Renal cortical epithelial cell (primary cell): Measurements from ENCODE around the gene FBLN1. TPM values are rescaled to one million over a fixed set of nuclear protein-coding genes. Genes with fewer than 3 reads are reported as not detected.
A peak's percentile ranks its signal among the peaks of the same experiment; 100 is the strongest.
"Not testable (repeated sequence)": the region's sequence is repeated elsewhere in the genome, so short reads cannot be mapped to it uniquely, and the experiment has no call there.

ENCODE experiments used
- DNase-seq: peaks from one replicate; pipeline ENCODE4 v3.0.0-alpha.2; 2011; ENCODE audit warnings: low read depth
- total RNA-seq: library from RNA; depleted of rRNA; stranded (reverse); fragments of >200 nt; gene quantifications from 2 replicates; pipeline ENCODE4 v1.2.3, GENCODE V29; 2014

FBLN1 gene, protein sequence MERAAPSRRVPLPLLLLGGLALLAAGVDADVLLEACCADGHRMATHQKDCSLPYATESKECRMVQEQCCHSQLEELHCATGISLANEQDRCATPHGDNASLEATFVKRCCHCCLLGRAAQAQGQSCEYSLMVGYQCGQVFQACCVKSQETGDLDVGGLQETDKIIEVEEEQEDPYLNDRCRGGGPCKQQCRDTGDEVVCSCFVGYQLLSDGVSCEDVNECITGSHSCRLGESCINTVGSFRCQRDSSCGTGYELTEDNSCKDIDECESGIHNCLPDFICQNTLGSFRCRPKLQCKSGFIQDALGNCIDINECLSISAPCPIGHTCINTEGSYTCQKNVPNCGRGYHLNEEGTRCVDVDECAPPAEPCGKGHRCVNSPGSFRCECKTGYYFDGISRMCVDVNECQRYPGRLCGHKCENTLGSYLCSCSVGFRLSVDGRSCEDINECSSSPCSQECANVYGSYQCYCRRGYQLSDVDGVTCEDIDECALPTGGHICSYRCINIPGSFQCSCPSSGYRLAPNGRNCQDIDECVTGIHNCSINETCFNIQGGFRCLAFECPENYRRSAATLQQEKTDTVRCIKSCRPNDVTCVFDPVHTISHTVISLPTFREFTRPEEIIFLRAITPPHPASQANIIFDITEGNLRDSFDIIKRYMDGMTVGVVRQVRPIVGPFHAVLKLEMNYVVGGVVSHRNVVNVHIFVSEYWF
- 17.1 TPM in 1 of 2 replicates, not detected in the other for total RNA-seq

DNA sequence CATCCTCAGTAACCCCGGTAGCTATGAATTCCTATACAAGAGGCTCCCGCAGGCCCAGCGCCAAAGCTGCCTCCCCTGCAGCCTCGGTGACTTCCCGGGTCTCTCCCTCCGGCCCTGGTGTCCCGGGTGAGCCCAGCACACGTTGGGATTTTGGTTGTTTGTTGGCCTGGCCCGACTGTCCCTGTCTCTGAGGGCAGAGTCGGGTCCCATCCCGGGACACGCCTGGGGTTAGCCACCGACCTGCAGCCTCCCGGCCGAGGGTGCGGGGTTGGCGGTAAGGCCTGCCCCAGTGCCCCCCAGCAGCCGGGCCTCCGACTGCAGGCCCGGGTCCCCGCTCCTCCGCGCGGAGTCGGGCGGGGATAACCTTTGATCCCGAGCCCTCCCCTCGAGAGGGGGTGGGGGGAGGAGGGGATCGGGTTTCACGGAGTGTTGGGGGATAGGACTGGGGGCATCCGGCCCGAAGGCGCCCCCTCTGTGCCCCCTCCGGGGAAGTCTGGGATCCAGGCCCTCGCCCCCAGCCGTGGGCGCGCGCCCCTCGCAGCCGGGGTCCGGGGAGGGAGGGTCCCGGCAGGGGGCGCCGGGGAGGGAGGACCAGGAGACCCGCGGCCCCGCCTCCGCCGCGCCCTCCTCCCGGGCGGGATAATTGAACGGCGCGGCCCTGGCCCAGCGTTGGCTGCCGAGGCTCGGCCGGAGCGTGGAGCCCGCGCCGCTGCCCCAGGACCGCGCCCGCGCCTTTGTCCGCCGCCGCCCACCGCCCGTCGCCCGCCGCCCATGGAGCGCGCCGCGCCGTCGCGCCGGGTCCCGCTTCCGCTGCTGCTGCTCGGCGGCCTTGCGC, at the start of gene FBLN1:
Gene FBLN1 (plus strand): TSS at position 669 of the 835 bp plus-strand sequence. CDS start 103 bp downstream, at position 772.
- DNase-seq: no peak

DNA sequence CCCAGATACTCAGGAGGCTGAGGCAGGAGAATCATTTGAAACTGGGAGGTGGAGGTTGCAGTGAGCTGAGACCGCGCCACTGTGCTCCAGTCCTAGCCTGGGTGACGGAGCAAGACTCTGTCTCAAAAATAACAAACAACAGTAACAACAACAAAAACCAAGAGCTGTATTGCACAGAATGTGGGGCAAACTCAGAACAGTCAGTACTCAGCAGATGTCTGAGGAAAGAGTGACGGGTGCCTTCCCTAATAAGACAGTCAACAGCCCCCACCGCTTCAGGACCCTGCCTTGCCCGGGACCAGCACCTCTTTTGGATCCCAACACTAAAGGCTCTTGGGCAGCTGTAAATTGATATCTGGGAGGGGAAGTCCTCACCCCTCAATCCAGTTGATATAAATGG, 48.9 kb upstream of the FBLN1 start:
- DNase-seq: no peak

DNA sequence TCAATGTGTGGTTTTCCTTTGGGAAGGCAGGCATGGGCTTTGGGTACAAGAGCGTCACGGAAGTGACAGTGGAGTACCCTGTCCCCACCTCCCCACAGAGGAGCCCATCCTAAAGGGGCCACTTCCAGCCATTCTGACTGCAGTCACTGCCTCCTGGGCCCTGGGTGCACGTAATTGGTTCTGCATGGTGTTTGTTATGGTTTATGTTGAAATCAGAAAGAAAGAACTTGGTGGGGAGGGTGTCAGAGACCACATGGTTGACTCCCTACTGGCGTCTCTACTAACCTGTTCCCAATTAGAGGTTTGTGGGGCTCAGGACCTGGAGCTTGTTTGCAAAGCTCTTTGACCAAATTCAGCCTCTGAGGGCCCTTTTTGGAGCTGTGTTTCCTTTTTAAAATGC, 48.4 kb upstream of the FBLN1 start:
- no peak for DNase-seq

DNA sequence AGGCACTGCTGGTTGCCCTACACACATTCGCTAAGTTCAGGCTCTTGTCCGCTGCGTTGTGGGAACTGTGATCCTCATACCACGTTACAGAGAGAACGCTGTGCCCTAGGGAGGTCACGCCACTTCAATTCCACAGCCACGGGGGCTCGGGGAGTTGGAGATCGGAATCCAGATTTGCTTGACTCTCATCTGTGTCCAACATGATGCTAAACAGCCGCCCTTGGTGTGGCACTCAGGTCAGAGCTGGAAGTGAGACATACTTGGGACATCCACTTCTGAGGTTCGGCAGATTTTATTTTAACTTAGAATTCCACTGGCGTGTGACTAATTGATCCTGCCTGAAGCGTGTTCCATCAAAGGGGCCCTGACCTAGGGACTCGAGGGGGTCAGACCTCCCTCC, 47.5 kb upstream of the FBLN1 start:
- no peak for DNase-seq

DNA sequence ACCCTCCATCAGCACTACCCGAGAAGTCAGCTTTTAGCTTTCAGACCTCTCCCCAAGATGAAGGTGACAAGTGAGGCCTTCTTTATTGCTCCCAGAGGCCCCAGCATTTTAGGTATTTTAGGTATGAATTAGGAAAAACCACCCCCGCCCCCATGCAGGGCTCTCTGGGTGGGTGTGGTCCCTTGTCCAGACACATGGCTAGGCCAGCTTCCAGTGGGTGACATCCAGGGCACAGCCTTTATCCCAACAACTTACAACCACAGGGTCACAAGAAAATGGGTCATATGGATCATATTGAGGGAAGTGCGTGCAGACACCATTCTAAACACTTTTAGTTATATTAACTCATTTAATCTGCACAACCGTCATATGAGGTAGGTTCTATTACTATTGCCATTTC, 47.1 kb upstream of the FBLN1 start:
- DNase-seq: no peak

DNA sequence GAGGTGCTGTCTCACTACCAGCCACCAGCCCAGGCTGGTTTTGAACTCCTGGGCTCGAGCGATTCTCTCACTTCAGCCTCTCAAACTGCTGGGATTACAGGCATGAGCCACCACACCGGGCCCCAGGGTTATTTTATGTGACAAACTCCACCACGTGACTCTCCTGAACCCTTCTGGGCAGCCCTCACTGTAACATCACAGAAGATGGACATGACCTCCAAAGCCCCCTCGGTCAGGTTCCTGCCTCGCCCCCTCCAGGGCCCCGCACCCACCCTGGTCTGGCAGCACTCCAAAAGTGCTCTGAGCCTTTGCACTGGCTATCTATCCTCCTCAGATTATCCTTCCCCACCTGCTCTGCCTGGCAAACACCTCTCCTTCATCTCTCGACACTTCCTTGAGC, 45.9 kb upstream of the FBLN1 start:
- DNase-seq: no peak

DNA sequence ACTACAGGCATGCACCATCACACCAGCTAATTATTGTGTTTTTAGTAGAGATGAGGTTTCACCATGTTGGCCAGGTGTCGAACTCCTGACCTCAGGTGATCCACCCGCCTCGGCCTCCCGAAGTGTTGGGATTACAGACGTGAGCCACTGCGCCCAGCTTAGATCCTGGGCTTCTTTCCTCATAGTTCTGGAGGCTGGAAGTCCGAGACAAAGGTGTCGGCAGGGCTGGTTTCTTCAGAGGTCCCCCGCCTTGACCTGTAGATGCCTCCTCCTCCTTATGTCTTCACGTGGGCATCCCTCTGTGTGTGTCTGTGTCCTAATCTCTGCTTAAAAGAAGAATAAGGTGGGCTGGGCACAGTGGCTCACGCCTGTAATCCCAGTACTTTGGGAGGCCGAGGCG, 44.2 kb upstream of the FBLN1 start:
- DNase-seq: no peak

DNA sequence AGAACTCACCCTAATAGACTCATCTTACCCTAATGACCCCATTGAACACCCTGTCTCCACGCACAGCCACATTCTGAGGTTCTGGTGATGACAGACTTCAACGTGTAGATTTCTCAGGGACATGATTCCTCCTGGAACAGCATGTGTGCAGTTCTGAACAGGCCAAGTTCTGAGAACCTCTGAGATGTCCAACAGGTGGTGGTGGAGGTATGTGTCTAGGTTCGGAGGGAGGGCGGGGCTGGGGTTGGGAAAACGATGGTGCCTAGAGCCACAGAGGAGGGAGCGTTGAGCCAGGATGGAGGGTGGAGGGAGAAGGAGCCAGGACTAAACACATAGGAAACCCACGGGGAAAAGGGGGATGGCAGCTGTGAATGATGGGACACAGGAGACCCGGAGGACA, 43.4 kb upstream of the FBLN1 start:
- no peak for DNase-seq

DNA sequence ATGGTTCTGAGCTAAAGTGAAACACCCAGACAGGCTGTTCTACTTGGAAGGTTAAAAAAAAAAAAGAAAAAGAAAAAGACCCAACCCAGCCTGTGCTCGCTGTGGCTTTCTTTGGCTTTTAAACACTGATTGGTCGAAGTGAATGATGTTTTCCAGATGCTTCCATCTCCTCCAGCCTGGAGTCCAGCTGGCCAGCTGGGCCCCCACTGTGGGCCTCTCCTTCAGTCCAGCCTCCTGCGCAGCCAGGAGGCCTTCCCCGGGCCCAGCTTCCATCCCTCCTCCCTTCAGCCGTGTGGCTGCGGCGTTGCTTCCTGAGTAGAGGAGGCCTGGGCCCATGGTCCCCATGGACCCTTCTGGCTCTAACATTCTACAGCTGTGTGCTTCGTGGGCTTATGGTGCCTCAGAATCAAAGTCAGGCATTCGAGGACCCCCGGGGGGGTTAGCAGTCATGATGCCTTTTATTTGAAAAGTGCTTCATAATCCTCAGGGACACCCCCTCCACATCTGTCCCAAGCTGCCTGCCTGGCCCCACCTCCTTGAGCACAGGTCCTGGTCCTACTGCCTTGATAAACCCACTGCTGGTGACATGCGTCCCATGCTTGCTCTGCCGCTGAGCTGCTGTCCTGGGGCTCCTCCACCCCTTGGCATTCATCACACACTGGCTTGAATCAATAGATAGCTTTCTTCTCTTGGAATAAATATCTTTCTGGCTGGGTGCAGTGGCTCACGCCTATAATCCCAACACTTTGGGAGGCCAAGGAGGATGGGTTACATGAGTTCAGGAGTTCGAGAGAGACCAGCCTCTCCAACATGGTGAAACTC, 42.2 kb upstream of the FBLN1 start:
- no peak for DNase-seq

DNA sequence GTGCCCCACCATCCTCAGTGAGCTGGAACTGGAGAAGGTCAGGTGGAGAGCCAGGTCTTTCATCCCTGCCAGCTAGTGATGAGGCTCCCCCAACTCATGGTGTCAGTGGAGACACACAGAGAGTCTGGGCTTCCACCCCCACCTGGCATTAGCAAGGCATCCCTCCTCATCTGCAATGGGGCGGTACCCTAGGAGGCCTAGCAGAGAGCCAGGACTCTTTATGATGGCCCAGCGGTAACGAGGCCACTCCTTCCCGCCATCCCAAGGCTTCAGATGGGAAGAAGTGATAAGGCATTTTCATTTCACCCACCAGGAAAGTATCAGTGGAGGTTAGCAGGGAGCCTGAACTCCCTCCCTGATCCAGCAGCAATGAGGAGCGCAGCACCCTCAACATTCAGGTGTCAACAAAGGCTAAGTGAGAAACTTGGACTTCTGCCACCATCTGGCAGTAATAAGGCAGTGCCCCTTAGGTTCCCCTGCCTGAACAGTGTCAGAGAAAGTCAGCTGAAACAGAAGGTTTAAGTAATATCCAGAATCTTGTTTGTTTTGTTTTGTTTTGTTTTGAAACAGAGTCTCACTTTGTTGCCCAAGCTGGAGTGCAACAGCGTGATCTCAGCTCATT, 40.5 kb upstream of the FBLN1 start:
- DNase-seq: no peak

DNA sequence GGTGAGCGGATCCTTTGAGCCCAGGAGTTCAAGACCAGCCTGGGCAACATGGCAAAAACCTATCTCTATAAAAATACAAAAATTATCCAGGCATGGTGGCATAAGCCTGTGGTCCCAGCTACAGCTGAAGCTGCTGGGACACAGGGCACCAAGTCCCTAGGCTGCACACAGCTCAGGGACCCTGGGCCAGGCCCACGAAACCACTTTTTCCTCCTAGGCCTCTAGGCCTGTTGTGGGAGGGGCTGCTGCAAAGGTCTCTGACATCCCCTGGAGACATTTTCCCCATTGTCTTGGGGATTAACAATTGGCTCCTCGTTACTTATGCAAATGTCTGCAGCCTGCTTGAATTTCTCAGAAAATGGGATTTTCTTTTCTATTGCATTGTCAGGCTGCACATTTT, 39.0 kb upstream of the FBLN1 start:
- DNase-seq: not testable (repeated sequence)

DNA sequence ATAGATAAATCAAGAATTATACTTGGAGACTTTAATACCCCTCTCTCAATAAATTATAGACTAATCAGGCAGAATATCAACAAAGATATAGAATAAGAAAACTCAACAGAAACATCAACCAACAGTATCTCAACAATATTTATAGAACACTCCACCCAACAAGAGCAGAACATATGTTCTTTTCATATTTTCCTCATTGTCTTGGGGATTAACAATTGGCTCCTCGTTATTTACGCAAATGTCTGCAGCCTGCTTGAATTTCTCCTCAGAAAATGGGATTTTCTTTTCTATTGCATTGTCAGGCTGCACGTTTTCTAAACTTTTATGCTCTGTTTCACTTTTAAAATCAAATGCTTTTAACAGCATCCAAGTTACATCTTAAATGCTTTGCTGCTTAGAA, 37.0 kb upstream of the FBLN1 start:
- no peak for DNase-seq

DNA sequence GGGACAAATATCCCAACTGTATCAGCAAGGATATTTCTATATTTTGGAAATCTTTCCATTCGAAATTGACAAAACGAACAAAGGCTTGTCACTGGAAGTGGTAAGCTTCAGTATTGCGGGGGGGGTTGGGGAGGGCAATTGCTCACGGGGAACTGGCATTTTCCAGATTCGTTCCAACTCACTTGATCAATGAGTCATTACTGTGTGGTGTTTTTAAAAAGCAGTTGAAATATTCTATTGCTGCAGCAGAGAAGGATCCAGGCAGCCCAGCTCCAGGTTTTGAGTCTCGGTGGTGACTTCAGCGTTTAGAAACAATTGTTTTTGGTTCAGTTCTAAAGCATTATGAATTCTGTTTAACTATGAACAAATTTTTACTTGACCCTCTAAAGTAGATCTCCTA, 33.8 kb upstream of the FBLN1 start:
- peak; percentile 85 for DNase-seq

DNA sequence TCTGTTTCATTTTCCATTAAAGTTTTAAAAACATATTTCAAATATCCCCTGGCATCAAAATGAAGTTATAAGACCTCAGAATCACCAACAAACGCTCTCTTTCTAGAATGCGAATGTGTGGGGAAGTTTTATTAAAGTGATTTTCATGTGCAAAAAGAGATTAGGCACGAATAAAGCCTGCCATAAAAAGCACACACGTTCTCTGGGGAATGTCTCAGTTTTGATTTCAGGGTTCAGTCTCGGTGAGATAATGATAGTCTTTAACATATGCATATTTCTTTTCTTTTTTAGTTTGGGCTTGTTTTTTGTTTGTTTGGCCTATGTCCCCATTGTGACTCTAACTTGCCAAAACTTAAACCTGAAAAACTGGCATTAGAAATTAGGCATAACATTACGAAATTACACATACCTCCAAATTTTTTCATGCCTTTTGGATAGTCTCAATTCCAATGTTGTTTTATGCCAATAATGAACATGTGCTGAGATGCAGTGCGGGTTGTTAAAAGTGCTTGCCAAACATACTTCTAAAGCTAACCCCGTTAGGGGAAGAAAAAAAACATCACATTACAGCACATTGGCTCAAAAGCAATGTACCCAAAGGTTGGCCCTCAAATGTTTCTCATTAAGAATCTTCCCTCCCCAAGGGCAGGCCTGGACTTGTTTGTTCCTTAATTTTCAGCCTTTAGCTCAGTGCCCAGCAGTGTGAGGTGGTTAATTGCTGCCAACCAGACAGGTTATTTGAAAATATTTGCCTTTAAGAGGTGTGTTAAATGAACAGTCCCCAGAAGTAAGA, 33.2 kb upstream of the FBLN1 start:
- peak; percentile 57 for DNase-seq

DNA sequence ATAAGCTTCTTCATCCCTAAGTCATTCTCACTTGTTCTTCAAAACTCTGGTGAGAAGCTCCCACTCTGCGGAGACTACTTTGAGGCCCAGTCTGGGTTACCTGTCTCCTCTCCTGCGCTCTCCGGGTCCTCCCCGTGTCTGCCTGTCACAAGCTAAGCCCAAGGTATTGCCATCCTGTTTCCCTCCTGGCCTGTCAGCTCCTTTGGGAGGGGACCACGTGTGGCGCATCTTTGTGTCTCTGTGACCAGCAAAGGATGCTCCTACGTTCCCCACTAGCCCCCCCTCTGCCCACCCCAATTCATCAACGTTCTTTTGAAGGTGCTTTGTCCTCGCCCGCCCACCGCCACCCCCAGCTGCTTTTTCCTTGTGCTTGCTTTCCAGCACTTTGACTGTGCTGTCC, 31.8 kb upstream of the FBLN1 start:
- no peak for DNase-seq

DNA sequence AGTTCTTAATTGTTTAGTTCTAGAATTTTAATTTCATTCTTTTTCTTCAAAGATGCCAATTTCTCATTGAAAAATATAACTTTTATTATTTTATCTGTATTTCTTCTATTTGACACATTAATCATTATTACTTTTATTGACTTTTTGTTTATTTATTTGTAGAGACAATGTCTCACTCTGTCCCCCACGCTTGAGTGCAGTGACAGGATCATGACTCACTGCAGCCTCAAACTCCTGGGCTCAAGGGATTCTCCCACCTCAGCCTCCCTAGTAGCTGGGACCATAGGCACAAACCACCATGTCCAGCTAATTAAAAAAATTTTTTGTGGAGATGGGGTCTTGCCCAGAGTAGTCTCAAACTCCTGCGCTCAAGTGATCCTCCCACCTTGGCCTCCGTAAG, 30.3 kb upstream of the FBLN1 start:
- no peak for DNase-seq

DNA sequence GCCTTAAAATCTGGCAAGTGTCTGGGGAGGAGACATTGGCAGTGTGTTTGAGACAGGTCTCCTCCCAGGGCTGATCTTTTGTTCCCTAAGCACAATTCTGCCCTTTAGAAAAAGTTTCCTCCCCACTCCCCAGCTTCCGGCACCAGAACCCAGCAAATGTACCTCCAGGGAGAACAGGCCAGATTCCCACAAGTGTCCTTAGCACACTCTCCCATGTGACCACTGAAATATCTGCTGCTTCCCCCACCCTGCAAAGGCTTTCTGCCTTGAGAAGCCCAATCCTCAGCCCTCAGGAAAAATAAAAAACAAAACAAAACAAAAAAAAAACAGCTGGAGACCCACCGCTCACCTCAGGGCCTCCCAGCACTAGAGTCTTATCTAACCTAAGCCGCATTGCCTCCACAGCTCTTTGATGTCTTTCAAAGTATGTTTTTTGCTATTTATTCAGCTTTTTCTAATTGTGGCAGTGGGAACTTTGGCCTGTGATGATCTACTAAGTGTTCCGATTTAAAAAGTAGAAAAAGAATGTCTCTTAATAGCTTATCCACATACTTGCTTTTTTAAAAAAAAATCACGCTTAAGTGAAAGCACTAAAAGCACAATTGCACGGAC, 29.0 kb upstream of the FBLN1 start:
- no peak for DNase-seq

DNA sequence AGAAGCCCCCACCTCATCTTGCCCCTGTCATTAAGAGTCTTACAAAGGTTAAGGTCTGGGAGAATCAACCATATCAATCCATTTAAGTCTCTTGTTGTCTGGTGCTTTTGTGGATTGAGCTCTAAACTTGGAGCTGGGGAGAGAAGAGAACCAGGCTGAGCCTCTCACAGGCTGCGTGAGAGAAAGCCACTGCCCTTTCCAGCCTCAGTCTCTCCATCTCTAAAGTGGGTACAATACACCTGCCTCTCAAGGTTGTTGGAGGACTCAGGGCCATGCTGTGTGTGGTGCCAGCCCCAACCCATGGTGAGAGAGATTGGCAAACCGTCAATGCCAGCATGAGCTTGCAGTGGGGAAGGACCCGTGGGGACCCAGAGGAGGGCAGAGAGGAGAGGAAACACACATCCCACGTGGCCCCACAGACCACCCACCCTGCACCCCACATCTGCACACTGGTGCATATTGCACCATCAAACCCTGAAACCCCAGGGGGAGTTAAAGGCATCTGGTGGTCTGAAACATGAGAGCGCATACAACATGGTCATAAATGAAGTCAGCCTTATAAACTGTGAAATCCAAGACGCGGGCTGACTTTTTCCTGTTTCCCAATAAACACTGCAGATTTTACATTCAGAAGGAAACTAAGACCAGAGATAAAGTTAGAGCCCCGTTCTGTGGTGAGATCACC, 27.5 kb upstream of the FBLN1 start:
- DNase-seq: no peak

DNA sequence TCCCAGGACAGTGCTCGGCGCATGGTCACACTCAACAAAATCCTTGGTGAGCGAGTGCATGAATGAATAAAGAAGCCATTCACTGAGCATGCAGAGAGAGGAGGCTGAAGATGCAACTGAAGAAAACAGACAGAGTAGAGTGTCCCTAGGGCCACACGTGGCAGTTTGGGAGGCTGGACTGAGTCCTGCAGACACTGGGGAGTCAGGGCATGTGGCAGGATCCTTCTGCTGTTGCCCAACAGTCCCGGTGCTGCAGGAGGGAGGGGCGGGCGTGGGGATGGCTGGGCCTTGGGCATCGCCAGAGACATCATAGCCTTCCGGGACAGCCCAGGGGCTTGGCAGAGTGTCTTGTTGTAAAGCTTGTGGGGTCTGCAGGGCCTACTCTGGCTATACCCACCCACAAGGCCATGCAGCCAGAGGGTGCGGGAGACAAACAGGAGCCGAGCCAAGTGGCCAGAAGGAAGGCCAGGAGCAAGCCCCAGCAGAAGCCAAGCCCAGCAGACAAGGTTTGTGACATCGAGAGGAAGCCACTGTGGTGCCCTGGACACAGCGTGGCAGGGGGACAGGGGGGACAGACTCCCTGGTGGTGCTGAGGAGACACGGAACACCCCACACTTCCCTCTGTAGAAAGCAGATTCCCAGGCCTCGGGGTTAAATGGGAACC, 26.7 kb upstream of the FBLN1 start:
- DNase-seq: no peak
